IMR-90 (cell line): Measurements from ENCODE around the gene LLPH.

Experiments used
- BHLHE40 ChIP-seq: fragments of 150-350 bp; IDR thresholded peaks from 2 replicates; pipeline ENCODE4 v1.6.1; 2016; ENCODE audit warnings: mild to moderate bottlenecking, low read depth, low read length
- CEBPB ChIP-seq: IDR thresholded peaks from 2 replicates; pipeline ENCODE4 v1.6.1; 2012; ENCODE audit warnings: low read depth, low read length, improper control_type of control experiment
- CHD1 ChIP-seq: IDR thresholded peaks from 2 replicates; pipeline ENCODE4 v1.6.1; 2012; ENCODE audit warnings: low read depth, low read length, improper control_type of control experiment
- FOS ChIP-seq: fragments of 150-350 bp; IDR thresholded peaks from 2 replicates; pipeline ENCODE4 v1.6.1; 2016; ENCODE audit warnings: low read depth, low read length
- MAFK ChIP-seq: IDR thresholded peaks from 2 replicates; pipeline ENCODE4 v1.6.1; 2012; ENCODE audit warnings: low read depth, low read length, improper control_type of control experiment
- MXI1 ChIP-seq: IDR thresholded peaks from 2 replicates; pipeline ENCODE4 v1.6.1; 2012; ENCODE audit warnings: low read depth, mild to moderate bottlenecking, low read length, moderate library complexity, borderline replicate concordance
- NFE2L2 ChIP-seq: fragments of 150-350 bp; IDR thresholded peaks from 2 replicates; pipeline ENCODE4 v1.6.1; 2016; ENCODE audit warnings: low read depth, mild to moderate bottlenecking, low read length
- POLR2A ChIP-seq: IDR thresholded peaks from 2 replicates; pipeline ENCODE4 v1.6.1; 2012; ENCODE audit warnings: mild to moderate bottlenecking, low read depth, low read length
- RAD21 ChIP-seq: IDR thresholded peaks from 2 replicates; pipeline ENCODE4 v1.6.1; 2012; ENCODE audit warnings: low read length, improper control_type of control experiment
- RCOR1 ChIP-seq: IDR thresholded peaks from 2 replicates; pipeline ENCODE4 v1.6.1; 2012; ENCODE audit warnings: mild to moderate bottlenecking, low read length, improper control_type of control experiment; ENCODE audit not compliant: insufficient replicate concordance
- SMC3 ChIP-seq: fragments of 150-350 bp; IDR thresholded peaks from 2 replicates; pipeline ENCODE4 v1.6.1; 2016; ENCODE audit warnings: low read depth, mild to moderate bottlenecking, antibody characterized with exemption, low read length, moderate library complexity
- TF ChIP-seq, protein P1 (sequence below): conservative IDR thresholded peaks from 2 replicates; pipeline ENCODE4 v1.5.1; 2012; ENCODE audit warnings: mild to moderate bottlenecking, low read depth, low read length, improper control_type of control experiment
- TF ChIP-seq, protein P2 (sequence below): fragments of 150-350 bp; IDR thresholded peaks from 2 replicates; pipeline ENCODE4 v1.6.1; 2016; ENCODE audit warnings: low read depth, mild to moderate bottlenecking, low read length, moderate library complexity, borderline replicate concordance

DNA sequence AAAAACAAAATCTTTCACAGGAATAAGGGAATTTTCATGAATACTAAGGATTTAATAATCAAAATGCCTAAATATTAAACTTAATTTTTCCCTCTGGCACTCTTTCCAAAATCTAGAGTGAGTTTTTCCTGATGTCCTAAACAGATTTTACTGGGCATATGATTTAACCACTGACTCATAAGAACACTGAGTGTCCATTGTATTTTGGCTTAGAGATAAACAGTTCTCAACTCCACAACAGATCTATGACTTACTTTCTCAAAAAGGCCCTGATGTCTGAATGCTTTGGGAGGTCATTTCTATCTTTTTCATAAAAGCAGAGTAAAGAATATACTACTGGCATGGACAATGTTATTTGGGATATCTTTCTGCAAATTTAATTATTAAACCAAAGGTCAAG lies 24.2 kb upstream of the LLPH start:
- TF ChIP-seq SMC3: no peak
- no peak for TF ChIP-seq POLR2A
- TF ChIP-seq NFE2L2: no peak
- TF ChIP-seq CHD1: no peak
- no peak for TF ChIP-seq RCOR1
- TF ChIP-seq RAD21: no peak
- TF ChIP-seq, protein P1, sequence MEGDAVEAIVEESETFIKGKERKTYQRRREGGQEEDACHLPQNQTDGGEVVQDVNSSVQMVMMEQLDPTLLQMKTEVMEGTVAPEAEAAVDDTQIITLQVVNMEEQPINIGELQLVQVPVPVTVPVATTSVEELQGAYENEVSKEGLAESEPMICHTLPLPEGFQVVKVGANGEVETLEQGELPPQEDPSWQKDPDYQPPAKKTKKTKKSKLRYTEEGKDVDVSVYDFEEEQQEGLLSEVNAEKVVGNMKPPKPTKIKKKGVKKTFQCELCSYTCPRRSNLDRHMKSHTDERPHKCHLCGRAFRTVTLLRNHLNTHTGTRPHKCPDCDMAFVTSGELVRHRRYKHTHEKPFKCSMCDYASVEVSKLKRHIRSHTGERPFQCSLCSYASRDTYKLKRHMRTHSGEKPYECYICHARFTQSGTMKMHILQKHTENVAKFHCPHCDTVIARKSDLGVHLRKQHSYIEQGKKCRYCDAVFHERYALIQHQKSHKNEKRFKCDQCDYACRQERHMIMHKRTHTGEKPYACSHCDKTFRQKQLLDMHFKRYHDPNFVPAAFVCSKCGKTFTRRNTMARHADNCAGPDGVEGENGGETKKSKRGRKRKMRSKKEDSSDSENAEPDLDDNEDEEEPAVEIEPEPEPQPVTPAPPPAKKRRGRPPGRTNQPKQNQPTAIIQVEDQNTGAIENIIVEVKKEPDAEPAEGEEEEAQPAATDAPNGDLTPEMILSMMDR: no peak
- no peak for TF ChIP-seq FOS
- no peak for TF ChIP-seq MAFK
- no peak for TF ChIP-seq BHLHE40
- no peak for TF ChIP-seq CEBPB
- TF ChIP-seq, protein P2, sequence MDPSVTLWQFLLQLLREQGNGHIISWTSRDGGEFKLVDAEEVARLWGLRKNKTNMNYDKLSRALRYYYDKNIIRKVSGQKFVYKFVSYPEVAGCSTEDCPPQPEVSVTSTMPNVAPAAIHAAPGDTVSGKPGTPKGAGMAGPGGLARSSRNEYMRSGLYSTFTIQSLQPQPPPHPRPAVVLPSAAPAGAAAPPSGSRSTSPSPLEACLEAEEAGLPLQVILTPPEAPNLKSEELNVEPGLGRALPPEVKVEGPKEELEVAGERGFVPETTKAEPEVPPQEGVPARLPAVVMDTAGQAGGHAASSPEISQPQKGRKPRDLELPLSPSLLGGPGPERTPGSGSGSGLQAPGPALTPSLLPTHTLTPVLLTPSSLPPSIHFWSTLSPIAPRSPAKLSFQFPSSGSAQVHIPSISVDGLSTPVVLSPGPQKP: no peak
- no peak for TF ChIP-seq MXI1
